ENCODE measurements around the gene TOMM34. TPM values are rescaled to one million over a fixed set of nuclear protein-coding genes. Genes with fewer than 3 reads are reported as not detected.

The TOMM34 gene
- total and polyA plus RNA-seq, 2 of the 13 experiments (the other 11 are each of a cell fraction or from before 2014, with no cell fraction given) = 36.2 to 52.0 TPM

DNA sequence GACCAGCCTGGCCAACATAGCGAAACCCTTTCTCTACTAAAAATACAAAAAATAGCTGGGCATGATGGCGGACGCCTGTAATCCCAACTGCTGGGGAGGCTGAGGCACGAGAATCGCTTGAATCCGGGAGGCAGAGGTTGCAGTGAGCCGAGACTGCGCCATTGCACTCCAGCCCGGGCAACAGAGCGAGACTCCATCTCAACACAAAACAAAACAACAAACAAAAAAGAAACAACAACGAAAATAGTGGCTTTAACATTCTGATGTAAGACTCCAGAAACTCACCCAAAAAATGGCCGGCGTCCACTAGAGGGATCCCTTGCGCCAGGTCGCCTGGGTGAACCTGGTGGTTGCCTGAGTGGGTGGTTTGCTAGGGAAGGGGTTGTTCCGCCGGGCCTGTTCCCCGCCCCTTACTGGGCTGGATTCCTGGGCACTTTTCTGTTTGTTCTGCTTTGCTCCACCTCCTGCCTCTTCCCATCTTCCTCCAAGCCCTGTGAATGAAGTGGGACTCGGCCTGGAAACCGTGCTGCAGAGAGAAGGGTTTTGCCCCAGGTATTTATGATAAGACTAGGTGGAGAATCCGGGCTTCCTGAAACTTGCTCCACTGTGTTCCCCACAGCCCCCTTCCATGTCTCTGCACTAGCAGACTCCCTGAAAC lies 48.8 kb downstream of the TOMM34 start (continued):
- TF ChIP-seq KAT2B (IDR thresholded peaks at IDR 0.05; ENCODE audit: borderline replicate concordance, low read depth, low read length) (no peak), ZNF20 (CRISPR knock-in tag; IDR thresholded peaks at IDR 0.05) (0 out of 2 replicates have a peak, but pooled peaks have one; percentile 29), RFXANK (CRISPR knock-in tag; IDR thresholded peaks at IDR 0.05) (0 out of 2 replicates have a peak, but pooled peaks have one; percentile 71), TCF7 (IDR thresholded peaks at IDR 0.05; ENCODE audit: low read depth) (no peak), TBX2 (CRISPR knock-in tag; IDR thresholded peaks at IDR 0.05; ENCODE audit: borderline replicate concordance) (0 out of 2 replicates have a peak, but pooled peaks have one; percentile 46), HES4 (CRISPR knock-in tag; IDR thresholded peaks at IDR 0.05; ENCODE audit: borderline replicate concordance) (no peak), ZNF615 (CRISPR knock-in tag; IDR thresholded peaks at IDR 0.05; ENCODE audit: borderline replicate concordance) (no peak), XRCC5 (optimal IDR thresholded peaks at IDR 0.05; ENCODE audit: low read length) (peak; percentile 98), NR3C1 (CRISPR knock-in tag; IDR thresholded peaks at IDR 0.05) (no peak), NFE2 (CRISPR knock-in tag; IDR thresholded peaks at IDR 0.05) (no peak), ZFP82 (CRISPR knock-in tag; IDR thresholded peaks at IDR 0.05; ENCODE audit: borderline replicate concordance) (no peak), ARID3A (IDR thresholded peaks at IDR 0.05; ENCODE audit: low read depth, low read length) (no peak), ZNF788 (CRISPR knock-in tag; IDR thresholded peaks at IDR 0.05; ENCODE audit: borderline replicate concordance) (peak; percentile 37; the same call in 1 of the 2 replicates), ZBTB2 (CRISPR knock-in tag; IDR thresholded peaks at IDR 0.05; ENCODE audit: low read depth) (no peak)
- TF ChIP-seq, protein P1, sequence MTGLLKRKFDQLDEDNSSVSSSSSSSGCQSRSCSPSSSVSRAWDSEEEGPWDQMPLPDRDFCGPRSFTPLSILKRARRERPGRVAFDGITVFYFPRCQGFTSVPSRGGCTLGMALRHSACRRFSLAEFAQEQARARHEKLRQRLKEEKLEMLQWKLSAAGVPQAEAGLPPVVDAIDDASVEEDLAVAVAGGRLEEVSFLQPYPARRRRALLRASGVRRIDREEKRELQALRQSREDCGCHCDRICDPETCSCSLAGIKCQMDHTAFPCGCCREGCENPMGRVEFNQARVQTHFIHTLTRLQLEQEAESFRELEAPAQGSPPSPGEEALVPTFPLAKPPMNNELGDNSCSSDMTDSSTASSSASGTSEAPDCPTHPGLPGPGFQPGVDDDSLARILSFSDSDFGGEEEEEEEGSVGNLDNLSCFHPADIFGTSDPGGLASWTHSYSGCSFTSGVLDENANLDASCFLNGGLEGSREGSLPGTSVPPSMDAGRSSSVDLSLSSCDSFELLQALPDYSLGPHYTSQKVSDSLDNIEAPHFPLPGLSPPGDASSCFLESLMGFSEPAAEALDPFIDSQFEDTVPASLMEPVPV (CRISPR knock-in tag; IDR thresholded peaks at IDR 0.05) = no peak; the same call in none of the 2 replicates
- TF ChIP-seq, protein P2, sequence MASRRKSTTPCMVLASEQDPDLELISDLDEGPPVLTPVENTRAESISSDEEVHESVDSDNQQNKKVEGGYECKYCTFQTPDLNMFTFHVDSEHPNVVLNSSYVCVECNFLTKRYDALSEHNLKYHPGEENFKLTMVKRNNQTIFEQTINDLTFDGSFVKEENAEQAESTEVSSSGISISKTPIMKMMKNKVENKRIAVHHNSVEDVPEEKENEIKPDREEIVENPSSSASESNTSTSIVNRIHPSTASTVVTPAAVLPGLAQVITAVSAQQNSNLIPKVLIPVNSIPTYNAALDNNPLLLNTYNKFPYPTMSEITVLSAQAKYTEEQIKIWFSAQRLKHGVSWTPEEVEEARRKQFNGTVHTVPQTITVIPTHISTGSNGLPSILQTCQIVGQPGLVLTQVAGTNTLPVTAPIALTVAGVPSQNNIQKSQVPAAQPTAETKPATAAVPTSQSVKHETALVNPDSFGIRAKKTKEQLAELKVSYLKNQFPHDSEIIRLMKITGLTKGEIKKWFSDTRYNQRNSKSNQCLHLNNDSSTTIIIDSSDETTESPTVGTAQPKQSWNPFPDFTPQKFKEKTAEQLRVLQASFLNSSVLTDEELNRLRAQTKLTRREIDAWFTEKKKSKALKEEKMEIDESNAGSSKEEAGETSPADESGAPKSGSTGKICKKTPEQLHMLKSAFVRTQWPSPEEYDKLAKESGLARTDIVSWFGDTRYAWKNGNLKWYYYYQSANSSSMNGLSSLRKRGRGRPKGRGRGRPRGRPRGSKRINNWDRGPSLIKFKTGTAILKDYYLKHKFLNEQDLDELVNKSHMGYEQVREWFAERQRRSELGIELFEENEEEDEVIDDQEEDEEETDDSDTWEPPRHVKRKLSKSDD (CRISPR knock-in tag; IDR thresholded peaks at IDR 0.05; ENCODE audit: low read depth) = 0 out of 2 replicates have a peak, but pooled peaks have one; percentile 74
- TF ChIP-seq, protein P3, sequence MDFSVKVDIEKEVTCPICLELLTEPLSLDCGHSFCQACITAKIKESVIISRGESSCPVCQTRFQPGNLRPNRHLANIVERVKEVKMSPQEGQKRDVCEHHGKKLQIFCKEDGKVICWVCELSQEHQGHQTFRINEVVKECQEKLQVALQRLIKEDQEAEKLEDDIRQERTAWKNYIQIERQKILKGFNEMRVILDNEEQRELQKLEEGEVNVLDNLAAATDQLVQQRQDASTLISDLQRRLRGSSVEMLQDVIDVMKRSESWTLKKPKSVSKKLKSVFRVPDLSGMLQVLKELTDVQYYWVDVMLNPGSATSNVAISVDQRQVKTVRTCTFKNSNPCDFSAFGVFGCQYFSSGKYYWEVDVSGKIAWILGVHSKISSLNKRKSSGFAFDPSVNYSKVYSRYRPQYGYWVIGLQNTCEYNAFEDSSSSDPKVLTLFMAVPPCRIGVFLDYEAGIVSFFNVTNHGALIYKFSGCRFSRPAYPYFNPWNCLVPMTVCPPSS (IDR thresholded peaks at IDR 0.05) = no peak
- TF ChIP-seq, protein P4, sequence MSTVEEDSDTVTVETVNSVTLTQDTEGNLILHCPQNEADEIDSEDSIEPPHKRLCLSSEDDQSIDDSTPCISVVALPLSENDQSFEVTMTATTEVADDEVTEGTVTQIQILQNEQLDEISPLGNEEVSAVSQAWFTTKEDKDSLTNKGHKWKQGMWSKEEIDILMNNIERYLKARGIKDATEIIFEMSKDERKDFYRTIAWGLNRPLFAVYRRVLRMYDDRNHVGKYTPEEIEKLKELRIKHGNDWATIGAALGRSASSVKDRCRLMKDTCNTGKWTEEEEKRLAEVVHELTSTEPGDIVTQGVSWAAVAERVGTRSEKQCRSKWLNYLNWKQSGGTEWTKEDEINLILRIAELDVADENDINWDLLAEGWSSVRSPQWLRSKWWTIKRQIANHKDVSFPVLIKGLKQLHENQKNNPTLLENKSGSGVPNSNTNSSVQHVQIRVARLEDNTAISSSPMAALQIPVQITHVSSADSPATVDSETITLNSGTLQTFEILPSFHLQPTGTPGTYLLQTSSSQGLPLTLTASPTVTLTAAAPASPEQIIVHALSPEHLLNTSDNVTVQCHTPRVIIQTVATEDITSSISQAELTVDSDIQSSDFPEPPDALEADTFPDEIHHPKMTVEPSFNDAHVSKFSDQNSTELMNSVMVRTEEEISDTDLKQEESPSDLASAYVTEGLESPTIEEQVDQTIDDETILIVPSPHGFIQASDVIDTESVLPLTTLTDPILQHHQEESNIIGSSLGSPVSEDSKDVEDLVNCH (CRISPR knock-in tag; IDR thresholded peaks at IDR 0.05) = no peak
